GM21723 (cell line): ENCODE measurements around the gene MLEC.

ENCODE experiments used
- ATAC-seq: cut with Tn5 transposase; IDR thresholded peaks from one replicate; pipeline ENCODE4 v1.9.1; 2021; ENCODE audit warnings: mild to moderate bottlenecking, moderate library complexity; ENCODE audit not compliant: unreplicated experiment

The MLEC gene

GRCh38 chr12:120739031-120739762, 52.2 kb downstream of the MLEC start:
- ATAC-seq = no peak

DNA sequence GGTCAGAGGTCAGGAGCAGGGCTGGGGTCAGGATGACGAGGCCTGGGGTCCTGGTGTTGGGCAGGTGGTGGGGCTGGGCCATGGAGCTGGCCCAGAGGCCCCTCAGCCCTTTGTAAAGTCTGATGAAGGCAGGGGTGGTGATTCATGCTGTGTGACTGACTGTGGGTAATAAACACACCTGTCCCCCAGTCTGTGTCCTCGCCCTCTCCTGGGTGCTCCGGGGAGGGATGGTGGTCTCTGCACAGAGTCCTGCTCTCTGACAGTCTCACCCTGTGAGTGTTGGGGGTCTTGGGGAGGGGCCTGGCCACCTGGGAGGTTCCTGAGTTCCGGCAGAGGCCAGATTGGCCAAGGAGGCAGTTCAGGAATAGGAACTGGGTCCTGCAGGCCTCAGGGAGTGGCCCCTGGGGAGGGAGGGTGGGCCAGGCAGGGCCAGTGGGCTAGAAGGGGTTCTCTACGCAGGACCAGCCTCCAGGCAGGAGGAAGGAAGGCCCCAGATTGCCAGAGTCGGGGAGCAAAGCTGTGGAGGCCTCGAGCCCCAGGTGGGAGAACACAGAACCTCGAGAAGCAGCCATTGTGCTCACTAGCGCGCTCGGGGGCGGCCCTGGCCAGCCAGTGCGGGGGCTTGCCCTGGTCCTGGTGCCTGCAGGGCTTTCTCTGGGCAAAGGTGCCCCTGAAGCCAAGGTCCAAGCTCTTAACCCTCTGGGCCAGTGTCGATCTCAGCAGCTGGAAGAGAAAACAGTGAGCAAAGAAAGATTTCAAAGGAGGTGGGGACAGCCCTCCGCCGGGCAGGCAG, 53.1 kb downstream of the MLEC start:
- no peak for ATAC-seq

DNA sequence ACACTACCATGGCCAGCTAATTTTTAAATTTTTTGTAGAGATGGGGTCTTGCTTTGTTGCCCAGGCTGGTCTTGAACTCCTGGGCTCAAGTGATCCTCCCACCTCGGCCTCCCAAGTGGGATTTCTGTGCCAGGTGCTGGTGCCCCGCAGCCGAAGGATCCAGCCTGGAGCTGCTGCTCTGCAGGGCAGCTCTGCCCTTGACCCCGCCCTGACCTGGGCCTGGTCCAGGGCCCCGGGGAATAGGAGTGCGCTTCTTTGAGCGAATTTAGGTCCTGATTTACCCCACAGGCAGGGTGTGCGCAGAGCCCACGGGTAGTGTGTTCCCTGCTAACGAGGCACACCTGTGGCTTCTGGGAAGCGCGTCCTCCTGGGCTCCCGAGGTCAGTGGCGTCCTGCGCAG, 53.9 kb downstream of the MLEC start:
- ATAC-seq = no peak

- ATAC-seq = no peak
Measured at GRCh38 chr12:120741476-120742421, 54.8 kb downstream of the MLEC start.

DNA sequence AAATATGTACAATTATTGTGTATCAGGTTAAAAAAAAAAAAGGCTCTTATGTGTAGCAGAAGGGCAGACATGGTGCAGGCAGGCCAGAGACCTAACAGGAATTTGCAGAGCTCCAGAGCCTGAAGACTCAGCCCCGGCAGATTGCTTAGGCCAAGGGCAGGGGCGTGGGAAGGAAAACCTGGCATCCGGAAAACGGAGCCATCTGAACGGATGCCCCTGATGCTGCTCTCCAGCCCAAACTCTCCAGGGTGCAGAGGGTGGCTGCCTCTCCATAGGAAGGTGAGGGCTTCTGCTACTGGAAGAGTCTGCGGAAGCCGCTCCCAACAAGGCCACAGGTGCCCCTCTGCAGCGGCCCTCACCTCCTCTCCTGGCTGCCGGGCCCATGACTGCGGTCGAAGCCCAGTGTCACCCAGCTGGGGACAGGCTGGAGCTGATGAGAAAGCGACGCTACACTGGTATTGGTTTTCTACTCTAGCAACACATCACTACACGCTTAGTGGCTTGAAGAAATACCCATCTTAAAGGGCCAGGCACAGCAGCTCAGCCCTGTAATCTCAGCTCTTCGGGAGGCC, 58.1 kb downstream of the MLEC start:
- ATAC-seq = no peak

GRCh38 chr12:120748242-120748641, 61.3 kb downstream of the MLEC start:
- ATAC-seq = no peak

DNA sequence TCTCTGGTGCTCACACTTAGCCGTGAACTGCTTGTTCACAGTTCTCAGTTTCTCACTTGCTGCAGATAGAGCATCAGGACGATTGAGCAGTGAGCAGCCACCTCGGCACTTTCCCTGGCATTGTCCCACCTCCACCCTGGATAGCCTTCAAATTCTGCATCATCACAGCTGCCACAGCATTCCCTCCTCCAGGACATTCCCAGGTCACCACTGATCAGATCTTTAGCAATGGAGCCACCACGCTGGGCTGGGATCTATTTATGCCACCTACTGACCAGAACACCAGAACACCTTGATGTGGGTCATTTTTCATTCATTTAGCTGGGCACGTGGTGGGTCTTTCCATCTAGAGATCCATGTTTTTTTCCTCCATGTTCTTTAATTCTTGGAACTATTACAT, 62.3 kb downstream of the MLEC start:
- ATAC-seq = no peak

DNA sequence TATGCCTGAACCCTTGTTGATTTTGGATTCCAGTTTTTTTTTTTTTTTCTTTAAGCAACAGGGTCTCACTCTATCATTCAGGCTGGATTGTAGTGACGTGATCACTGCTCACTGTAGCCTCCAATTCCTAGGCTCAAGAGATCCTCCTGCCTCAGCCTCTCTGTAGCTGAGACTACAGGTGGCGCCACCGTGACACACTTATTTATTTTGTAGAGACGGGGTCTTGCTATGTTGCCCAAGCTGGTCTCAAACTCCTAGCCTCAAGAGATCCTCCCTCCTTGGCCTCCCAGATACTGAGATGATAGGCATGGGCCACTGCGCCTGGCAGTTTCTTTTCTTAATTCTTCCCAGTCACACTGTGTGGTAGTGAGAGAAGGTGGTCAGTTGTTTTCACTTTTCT, 63.9 kb downstream of the MLEC start:
- no peak for ATAC-seq

DNA sequence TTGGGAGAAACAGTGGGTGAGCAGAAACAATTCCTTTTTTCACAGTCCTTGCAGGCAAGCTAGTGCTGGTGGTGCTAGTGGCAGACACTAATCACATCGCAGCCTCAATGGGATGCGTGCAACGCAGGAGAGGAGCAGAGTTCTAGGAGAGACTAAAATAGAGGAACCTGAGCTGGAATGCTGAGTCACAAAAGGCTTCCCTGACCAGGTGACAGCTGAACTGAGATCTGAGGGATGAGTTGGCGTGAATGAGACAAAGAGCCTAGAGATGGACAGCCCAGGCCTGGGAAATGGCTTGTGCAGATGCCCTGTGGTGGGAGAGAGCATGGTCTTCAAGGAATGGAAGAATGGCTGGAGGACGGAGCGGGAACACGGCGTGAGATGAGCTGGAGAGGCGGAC, 64.4 kb downstream of the MLEC start:
- no peak for ATAC-seq
